KOPT-K1 (cell line): ENCODE data around the gene HNRNPU.
A peak's percentile ranks its signal among the peaks of the same experiment; 100 is the strongest.

Experiments used
- H3K27ac ChIP-seq: fragments of 200-600 bp; sonication (generic); 2 replicates; pipeline ENCODE4 v1.5.1; 2016; ENCODE audit warnings: antibody characterized with exemption, mild to moderate bottlenecking, low read depth, low read length; ENCODE audit not compliant: poor library complexity, severe bottlenecking
- H3K36me3 ChIP-seq: fragments of 200-600 bp; sonication (generic); 2 replicates; pipeline ENCODE4 v1.5.1; 2017; ENCODE audit warnings: antibody characterized with exemption, mild to moderate bottlenecking, low read length, moderate library complexity; ENCODE audit not compliant: insufficient read depth
- H3K9me3 ChIP-seq: fragments of 200-600 bp; sonication (generic); 2 replicates; pipeline ENCODE4 v1.5.1; 2017; ENCODE audit warnings: antibody characterized with exemption, low read length, mild to moderate bottlenecking; ENCODE audit not compliant: insufficient read depth, poor library complexity, severe bottlenecking

Gene HNRNPU

DNA sequence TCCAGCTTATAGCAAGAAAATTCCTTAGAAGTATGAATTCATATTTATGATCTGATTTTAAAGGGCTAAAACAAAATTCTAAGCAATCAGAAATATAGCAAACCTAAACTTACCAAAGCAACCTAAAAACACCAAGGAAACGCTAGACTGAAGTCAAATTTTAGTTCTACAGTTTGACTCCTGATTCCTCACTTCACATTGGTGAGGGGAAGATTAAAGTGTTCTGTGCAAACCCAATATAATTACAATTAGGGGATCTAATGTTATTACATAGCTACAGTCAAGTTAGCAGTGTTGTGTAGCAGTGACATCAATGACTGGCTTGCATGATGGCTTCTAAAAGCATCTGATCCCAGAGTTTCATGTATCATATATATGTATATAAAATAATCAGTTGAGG is 11.6 kb downstream of the HNRNPU start:
- Histone ChIP-seq H3K36me3 (peaks cover 100% of the 10 kb centered on the region), H3K9me3 (no peaks in the 10 kb centered on the region), H3K27ac (no peak overlapping the region)

DNA sequence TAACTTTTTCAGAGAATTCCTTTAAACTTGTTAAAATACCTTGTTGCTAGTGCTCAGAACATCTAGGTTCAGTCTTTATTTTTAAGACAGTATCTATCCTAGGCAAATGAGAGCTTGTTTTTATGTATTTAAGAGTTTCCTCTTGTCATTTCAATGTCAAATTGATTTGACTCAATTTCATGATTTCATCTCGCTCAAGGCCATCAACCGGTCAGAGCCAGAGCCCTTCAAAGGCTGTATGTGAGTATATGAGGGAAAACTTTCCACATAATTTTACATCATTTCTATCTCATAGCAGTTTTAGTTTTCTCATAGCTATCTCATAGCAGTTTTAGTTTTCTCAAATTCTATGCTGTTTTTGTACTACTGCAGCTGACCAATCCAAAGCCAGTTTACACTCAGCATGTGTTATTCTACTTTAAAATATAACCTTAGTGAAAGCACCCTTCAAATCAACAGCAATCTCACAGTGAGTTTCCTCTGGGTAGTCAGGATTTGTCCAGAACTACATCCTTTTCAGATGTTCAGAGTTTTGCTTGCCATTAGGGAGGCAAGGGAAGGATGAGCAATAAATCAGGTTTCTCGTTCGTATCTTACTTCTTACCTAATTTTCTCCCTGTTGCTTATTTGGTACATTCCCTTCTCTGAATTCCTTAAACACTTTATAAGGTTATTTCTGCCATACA is 12.7 kb downstream of the HNRNPU start:
- no peaks in the 10 kb centered on the region for H3K9me3 ChIP-seq
- H3K36me3 ChIP-seq = peaks cover 100% of the 10 kb centered on the region
- H3K27ac ChIP-seq = no peak overlapping the region

DNA sequence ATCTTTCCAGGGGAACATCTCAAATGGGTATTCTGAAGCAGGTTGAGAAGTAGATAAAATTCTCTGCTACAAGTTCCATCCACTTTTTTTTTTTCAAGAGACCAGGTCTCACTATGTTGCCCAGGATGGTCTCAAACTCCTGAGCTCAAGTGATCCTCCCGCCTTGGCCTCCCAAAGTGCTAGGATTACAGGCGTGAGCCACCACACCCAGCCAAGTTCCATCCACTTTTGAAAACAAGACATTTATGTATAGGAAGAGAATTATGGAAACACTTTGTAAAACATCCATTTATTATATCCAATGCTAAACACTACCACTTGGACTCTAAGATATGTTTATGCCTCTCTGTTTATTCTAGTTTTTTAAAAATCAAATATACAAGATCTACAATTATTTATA is 13.4 kb downstream of the HNRNPU start:
- H3K9me3 ChIP-seq = no peaks in the 10 kb centered on the region
- H3K27ac ChIP-seq = no peak overlapping the region
- H3K36me3 ChIP-seq = peaks cover 100% of the 10 kb centered on the region

DNA sequence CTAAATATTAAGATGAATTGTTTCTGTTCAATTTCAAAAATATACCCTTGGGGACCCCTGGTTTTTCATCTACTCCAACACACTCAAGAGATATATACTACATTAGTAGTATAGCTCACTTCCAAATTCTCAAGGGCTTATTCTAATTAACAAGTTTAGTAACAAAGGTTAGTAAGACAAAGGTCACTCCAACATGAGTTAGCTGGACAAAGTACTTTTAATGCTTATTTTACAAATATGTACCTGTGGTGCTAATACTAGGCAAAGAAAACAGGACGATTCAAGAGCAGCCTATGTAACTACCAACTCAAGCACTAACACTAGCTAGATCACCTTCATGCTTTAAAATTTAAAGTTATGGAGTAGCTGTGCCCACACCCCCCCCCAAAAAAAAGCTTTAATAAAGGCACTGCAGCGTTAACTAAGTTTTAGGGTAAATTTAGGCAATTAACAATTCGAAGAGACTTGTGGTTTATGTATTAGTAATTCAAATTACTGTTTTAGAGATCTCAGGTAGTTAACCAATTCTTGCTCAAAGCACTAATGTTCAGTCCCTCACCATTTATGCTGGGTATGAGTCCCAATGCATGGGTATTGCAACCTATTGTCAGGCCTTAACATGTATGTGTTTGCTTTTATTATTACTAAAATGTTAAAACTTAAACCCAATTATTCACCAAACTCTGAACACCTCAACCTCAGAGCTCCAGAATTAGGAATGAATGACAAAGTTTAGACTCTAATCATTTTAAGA is 14.1 kb downstream of the HNRNPU start:
- Histone ChIP-seq H3K36me3 (peaks cover 100% of the 10 kb centered on the region), H3K27ac (no peak overlapping the region), H3K9me3 (no peaks in the 10 kb centered on the region)

DNA sequence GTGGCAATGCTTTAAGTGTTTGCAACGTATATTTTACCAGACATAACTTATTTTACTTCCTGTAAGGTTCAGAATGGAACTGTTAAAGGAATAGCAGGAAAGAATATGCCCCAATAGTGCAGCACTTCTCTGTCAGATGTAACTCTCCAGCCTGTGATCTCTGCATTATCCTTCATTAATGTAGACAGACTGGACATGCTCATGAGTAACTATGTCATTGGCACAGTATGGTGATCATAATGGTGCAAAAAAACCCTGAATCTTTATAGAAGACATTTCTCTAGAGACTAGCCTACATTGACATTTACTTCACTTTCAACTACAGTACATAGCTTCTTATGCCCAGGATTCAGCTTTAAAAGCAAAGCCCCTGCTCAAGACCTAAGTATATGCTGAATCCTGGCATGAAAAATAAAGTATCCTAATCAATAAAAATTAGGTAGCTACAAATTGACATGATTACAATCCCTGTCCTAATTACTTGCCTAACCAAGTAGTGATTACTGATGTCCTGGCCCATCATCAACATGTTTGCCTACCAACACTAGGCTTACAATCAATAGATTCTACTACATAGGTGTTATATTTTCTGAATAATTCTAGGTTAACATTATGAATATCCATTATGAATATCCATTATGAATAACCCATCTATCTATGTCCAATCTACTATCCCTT is 15.0 kb downstream of the HNRNPU start:
- no peak overlapping the region for H3K27ac ChIP-seq

DNA sequence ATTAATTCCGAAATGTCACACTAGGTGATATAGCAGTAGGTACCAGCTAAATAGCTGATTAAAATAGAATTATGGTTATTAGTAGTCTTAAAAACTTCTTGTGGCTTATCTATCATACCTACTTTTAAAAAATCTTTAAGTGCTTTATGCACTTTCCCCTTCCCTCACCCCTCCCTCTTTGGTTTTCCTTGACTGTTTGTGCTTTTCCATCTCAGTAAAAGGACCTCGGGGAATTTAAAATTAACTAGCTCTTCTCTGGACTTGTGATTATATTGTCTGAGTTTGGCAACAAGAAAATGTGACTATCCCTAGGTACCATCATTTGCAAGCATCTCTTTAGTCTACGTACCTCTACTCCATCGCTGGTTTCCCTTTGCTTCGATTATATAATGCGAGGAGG is 17.7 kb downstream of the HNRNPU start:
- no peaks in the 10 kb centered on the region for H3K9me3 ChIP-seq
- H3K36me3 ChIP-seq = peaks cover 100% of the 10 kb centered on the region
- no peak overlapping the region for H3K27ac ChIP-seq

More for the DNA sequence above, 15.0 kb downstream of the HNRNPU start:
- no peaks in the 10 kb centered on the region for H3K9me3 ChIP-seq
- peaks cover 100% of the 10 kb centered on the region for H3K36me3 ChIP-seq

DNA sequence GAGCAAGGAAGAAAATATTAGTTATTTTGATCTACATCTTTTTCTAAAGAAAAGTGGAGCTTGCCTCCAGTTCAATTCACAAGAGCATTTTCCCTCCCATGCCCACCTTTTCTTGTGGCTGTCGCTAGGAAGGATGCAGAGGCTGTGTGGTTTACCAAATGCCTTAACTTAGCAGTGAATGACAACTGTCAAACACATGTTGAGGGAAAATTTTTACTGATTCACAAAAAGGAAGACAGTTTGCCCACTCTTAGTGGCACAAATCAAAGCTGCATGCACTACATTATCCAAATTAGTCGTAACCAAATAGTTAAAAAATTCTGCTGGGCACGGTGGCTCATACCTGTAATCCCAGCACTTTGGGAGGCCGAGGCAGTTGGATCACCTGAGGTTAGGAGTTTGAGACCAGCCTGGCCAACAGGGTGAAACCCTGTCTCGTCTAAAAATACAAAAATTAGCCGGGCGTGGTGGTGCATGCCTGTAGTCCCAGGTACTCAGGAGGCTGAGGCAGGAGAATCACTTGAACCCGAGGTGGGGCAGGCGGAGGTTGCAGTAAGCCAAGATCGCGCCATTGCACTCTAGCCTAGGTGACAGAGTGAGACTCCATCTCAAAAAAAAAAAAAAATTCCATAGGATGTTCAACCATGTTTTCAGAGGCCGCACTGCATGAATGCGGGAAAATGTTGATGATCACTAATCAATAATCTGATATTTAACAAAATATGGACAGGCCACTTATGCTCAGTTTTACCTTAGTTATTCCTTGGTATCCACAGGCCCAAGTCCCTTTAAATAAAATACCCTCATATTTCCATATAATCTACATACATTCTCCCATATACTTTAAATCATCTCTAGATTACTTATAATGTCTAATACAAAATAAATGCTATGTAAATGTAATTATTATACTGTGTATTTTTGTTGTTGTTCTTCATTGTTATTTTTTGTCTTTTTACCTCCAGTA is 19.9 kb downstream of the HNRNPU start:
- Histone ChIP-seq H3K27ac (no peak overlapping the region), H3K9me3 (no peaks in the 10 kb centered on the region), H3K36me3 (peaks cover 100% of the 10 kb centered on the region)

DNA sequence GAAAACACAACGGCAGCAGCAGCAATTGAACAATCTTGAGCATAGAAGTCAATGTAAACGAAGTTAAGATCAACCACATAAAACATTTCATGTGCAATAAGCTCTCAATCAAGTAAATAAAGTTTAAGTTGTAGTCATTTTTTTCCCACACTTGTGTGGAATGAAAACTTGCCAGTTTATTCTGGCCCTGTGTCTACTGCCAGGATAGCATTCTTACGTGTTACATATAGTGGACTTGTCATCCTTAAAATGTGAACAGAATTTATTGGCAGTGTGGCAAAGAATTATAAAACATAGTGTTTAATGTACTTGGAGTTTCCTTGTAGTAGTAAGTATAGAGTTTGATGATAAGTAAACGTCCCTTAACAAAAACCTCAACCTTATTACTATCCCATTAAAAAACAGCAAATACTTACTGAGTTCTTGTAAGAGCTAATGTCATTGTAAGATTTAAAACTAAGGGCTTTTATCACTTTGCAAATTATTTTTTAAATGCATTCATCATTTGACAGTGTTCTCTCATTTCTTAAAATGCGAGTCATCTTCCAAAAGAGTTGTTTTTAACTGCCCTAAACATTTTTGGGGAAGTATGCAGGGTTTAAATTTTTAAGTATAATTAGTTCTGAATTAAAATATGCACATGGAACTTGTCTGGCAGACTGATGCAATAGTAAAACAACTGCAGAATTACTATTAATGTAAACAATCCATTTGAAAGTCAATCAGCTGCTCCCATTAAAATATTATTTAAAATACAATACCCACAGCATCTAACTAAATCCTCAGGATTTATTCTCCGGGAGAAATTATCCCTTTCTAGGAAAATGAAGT is 21.0 kb downstream of the HNRNPU start:
- Histone ChIP-seq H3K9me3 (no peaks in the 10 kb centered on the region), H3K36me3 (peaks cover 100% of the 10 kb centered on the region), H3K27ac (no peak overlapping the region)

DNA sequence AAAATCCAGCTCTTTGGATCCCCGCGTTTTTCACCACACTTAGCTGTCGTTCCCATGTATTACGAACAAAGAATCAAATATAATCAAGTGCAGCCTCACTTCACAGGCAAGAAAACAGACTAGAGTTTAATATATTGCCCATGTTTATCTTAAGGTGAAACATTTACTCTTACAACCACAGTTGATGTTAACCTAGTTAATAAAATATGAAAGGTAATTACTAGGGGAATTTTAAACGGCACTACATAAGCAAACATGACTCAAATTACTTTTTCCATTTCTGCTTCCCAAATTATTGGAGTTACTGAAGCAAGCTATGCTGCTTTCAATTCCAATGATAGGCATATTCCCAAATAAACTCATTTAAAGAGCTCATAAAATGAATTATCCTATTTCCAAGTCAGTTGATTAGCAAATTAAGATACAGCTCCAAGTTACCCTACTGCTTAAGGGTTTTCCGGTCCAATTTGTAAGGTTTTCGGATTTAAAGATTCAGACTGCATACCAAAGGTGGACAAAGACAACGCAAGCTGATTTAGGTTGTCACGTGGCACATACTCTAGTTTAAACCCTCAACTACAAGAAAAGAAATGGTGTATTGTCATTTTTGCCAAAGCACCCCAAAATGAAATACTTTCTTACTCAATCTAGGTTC is 22.9 kb downstream of the HNRNPU start:
- H3K9me3 ChIP-seq = no peaks in the 10 kb centered on the region
- H3K27ac ChIP-seq = no peak overlapping the region
- peaks cover 96% of the 10 kb centered on the region for H3K36me3 ChIP-seq

DNA sequence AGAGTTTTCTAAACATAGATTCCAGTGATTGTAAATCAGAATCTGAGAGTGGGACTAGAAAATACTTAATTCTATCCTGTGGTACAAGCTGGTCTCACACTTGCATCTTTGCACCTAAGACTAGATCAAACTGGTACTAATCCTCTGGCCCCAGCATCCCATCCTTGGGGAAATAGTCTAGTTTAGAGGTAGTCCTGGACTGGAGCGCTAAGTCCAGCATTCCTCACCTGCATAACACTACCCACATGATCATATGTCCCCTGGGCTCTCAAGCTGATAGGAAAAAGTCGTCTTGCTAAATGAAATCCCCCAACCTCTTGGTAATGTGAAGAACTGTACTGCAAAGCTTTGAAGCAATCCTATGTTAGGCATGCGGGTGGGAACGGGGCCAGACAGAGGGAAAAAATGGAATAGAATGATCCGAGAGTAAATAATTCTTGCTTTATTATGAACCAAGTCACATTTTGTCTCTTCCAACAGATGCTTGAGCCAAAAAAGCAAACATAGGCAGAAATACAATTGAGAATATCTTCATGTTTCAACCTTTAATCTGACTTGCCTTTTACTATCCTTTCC is 24.0 kb downstream of the HNRNPU start:
- Histone ChIP-seq H3K36me3 (peaks cover 85% of the 10 kb centered on the region), H3K9me3 (no peaks in the 10 kb centered on the region), H3K27ac (no peak overlapping the region)

DNA sequence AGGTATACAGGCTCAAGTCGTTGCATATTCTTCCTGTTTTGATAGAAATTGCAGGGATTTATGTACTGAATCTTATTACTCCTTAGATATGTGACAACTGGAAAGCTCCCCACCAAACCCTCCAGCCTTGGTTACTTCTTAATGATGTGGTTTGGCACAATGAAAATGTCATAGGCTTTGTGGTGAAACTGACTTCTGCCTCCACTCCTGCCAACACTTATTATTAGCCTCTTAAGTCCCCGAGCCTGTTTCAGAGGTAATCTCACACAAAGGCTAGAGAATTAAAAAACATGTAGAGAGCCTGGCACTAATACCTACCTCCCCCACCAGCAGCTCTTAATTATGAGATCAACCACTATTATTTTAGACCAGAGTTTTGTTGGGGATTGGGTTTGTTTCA is 24.7 kb downstream of the HNRNPU start:
- no peak overlapping the region for H3K27ac ChIP-seq
- no peaks in the 10 kb centered on the region for H3K9me3 ChIP-seq
- peaks cover 79% of the 10 kb centered on the region for H3K36me3 ChIP-seq

DNA sequence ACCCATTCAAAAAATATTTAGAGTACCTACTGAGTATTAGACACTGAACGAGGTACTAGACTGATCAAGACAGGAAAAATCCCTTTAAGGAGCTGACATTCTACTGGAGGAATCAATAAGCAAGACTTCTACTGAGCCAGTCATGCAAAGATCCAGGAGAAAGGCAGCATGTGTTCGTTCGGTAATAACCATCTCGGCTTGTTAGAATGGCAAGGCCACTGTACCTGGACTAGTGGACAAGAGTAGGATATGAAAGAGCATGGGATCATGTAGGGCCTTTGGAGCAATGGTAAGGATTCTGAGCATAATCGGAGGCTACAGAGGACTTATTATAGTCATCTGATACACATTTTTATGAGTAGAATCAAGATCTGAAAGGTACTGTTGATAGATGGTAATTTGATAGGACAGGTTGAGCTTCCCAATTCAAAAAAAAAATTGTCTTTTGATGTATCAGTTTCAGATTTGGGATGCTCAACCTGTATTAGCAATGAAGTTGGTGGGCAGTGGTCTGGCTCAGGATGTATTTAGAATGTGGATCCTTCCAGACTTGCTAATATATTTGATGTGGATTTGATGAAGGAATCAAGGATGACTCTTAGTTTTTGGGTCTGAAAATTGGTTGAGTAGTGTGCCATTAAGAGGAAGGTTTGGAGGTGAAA is 26.6 kb downstream of the HNRNPU start:
- H3K9me3 ChIP-seq = no peaks in the 10 kb centered on the region
- no peak overlapping the region for H3K27ac ChIP-seq
- H3K36me3 ChIP-seq = peaks cover 60% of the 10 kb centered on the region

DNA sequence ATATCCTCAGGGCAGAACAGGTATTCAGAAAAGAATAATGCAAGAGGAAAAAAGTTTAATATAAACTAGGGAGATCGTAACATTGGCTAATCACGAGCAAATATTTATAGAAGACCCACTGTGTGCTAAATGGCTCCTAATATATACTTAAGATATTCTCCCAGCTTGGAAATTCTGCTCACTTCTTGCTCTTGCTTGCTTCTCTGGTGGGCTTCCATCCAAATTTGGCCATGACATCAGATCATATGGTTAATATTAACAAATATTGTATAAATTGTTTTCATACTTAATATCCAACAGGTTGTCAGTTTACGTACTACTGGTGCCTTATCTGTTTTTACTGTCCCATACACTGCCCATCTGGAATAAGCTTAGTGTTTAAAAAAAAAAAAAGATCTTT is 27.8 kb downstream of the HNRNPU start:
- H3K36me3 ChIP-seq = peaks cover 48% of the 10 kb centered on the region
- H3K27ac ChIP-seq = peak overlapping the region; percentile 97
- H3K9me3 ChIP-seq = no peaks in the 10 kb centered on the region
